ENCODE data around the gene NHLH2.

Gene NHLH2

DNA sequence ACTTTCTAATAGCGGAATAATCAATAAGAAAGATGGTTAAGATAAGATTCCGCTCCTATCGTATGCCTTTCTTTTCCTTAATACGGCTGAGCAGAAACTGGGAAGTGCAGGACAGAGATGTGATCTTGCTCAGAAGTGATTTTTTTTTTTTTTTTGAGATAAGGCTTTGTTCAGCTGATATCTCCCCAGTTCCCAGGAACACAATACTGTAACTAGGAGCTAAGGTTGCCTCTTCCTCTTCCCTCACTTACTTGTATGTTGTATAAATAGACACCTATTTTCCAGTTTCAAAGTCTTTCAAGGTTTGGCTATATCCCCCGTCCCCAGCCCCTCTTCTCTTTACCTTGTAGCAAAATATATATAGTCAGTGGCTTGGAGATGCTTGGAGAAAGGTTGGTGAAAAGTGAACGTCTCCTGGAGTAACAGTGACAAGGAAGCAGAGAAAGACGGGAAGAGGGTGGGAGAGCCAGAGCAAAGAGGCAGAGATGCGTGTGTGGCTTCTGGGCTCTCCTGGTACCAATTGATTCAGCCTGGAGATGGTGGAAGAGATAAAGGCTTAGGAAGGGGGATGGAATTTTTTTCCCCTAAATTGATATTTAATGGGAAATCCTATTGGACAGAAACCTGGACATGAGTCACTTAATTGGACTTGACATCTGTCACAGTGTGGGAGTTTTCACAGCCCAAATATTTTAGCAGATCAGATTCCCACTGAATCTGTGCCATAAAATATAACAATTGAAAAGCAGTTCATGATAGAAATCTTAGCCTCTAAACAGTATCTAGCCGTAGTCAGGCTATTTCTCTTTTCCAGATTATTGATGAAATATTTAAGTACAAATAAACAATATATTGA, at the start of gene NHLH2:
Gene NHLH2 (minus strand): TSS at position 522 of the 856 bp plus-strand sequence. CDS start 2,754 bp downstream, outside the sequence.
- DNase-seq, result no peak

DNA sequence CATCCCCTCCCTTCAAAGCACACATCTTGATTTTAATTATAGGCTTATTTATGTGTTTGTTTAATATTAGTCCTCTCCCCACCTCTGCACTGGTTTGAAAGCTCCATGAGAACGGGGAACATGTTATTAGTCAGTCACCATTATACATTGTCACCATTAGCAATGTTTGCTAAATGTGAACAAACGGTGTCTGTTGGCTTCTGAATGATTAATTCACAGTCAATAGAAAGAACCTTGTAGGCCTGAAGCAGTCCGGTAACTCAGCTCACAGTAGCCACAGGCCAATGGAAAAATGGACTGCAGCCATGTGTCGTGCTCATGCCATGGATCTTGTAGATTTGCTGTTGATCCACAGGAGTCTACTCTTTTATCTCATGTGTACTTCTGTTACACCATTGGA, 49.7 kb upstream of the NHLH2 start:
- no peak for DNase-seq

DNA sequence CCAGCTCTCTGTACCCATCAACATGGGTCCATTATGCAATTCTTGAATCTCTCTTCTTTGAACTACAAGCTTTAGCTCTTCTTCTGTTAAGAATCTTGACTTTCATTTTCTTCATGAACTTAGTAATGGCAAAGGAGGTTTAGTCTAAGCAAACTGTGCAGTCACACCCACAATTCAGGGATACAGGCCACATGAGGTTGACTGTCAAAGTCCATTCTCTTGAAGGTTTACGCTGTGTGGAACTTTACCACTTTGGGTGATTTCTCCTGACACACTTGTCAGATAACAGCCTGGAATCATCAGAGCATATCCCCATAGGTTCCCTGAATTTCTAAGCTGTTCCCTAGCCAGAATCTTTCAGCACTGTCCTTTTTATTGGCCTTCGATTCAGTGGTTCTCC, 48.0 kb upstream of the NHLH2 start:
- DNase-seq, result no peak

DNA sequence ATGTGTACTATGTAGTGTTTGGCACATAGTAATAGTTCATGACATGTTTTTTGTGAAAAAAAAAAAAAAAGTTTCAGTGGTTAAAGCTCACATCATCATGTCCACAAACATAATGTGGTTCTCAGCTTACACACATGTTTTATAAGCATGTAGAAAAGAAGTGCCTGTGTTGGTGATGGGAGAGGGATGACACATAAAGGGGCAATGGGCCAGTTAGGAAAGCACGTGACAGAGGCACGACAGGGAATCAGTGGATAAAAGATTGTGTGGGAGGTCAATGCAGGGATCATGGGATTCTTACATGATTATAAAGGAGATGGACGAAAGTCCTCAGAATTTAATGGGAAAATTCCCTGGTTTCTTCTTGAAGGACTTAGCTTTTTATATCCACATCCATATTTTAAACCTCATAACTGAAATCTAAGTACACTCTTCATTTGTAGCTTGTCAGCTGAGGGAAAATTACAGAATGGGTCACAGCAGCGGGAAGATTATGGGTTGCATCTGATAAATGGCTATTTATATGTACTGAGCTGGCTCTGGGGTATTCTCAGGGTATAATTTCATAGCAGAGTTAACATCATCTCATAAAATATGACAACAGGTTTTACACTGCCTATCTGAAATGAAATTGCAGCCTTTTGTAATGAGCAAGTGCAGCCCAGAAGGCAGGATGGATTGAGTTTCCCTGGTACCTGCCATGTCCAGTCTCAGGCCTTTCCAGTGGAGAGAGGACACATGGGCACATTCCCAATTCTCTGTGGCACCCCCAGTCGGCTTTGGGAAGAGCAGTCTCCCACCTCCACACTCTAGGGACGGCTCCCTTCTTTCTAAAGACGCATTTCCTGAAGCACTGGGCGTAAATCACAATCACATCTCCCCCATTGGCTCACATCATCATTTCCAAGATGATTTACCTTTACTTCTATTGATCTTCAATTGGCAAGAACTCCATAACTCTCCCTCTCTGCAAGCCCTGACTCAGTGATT, 42.3 kb upstream of the NHLH2 start:
- no peak for DNase-seq

DNA sequence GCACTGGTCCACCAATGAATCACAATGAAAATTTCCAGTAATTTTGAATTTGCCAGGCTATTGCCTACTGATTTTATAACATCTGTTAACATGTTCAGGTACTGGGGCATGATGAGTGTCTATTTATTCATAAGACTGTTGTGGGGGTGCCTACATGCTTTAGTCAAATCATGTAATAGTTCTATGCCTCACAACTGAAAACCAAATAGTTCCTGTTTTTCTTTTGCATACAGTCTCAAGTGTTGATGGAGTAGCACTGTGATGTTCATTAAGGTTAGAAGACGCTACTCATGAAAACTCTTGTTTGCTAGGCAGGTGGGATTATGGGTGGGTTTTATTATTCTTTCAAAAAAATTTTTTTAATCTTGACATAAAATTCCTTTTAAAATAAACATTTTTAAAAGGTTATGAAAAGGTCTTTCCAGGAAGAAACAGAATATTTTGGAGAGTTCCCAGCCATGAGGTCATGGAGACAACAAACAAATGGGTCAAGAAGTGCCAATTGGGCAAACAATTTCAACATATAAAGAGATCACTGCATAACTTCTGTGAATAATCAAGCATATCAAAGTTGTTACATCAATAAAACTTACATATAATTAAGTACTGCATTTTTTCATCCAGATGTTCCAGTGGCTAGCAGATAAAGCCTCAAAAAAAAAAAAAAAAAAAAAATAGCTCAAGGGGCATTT, 40.2 kb upstream of the NHLH2 start:
- no peak for DNase-seq

DNA sequence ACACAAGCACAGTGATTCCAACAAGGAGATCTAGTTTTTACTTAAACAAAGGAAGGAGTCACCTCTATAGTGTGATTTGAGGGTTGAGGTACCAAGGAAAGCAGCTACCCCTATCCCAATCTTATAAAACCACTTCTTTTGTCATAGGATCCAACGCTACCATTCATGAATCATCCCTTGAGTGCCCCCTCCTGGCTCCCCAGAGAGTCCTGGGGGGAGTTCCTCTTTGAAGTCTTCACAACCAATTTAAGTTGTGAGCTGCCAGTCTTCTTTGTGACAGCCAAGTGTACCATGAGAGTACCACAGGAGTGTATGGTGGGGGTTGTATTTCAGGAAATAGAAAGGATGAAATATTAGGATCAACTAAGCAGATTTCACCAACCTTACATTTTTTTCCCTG, 39.1 kb upstream of the NHLH2 start:
- DNase-seq, result no peak

DNA sequence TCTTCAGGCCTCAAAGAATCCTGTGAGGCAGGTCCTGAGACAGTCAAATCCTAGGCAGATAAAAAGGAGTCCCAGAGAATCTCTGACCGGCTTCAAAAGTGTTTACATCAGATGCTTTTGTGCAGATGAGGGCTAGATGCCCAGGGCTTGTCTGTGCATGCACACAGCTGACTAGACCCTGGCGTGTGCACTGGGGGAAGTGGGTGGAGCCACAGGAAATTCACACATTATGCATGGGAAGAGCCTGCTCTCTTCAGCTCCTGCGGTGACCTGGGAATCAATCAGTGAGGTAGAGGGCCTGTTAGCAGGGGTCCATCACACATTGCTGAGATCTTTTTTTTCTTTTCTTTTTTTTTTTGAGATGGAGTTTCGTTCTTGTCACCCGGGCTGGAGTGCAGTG, 36.6 kb upstream of the NHLH2 start:
- DNase-seq, result no peak

DNA sequence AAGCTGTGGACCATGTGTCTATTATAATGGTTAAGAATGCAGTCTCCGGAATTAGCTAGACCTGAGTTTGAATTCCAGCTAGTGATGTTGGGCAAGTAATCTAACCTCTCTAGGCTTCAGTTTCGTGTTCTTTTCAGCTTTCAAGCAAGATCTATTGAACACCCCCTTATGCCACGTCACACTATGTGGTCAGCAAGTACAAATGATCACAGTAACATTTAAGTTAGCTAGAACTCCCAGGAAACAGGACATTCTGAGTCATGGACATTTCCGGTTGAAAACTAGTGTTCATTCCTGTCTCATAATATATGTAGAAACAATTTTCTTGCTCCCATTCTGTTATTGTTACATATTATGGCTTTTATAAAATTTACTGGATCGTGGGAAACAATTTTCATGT, 34.0 kb upstream of the NHLH2 start:
- DNase-seq, result no peak

DNA sequence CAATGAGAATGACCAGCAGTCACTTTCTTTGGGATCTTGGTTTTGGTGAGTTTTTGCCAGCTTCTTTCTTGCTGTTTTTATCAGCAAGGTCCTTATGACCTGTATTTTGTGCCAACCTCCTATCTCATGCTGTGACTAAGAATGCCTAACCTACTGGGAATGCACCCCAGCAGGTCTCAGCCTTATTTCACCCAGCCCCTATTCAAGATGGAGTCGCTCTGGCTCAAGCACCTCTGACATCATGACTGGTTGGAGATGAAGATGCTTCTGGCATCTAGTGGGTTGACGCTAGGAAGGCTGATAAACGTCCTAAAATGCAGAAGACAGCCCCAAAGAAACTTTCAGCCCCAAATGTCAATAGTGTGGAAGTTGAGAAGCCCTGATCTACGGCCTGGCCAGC, 33.6 kb upstream of the NHLH2 start:
- no peak for DNase-seq

DNA sequence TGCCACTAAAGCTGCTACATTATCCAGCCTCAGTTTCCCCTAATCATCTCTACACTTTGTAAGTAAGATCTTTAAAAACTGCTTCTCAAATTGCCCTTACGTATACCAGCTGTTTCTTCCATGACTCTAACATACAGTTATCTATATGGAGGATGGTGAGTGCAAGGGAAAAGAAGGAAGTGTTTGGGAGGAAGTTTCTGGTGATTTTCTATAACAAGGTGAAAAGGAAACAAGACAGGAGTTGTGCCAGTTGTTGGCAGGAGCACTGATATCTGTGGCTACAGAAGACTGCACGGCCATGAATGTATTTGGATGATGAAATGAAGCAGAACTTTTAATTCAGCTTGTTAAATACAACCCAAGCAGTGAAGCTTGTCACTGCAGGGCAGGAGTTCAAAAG, 32.3 kb upstream of the NHLH2 start:
- DNase-seq, result no peak

DNA sequence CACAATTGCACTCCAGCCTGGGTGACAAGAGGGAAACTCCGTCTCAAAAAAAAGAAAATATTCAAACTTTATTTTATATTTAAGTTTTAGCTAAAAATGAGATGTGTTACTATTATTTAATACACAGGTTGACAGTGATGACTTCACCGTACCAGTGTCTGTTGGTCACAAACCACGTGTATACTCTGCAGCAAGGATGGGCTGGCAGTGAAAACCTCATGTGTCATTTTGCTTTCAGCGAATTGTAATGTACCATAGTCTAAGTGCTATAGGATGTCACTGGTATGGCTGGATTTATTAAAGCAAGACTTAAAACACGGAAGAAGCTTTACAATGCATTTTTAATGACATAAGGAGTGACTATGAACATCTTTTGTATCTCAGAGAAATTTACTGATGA, 28.1 kb upstream of the NHLH2 start:
- DNase-seq, result no peak

DNA sequence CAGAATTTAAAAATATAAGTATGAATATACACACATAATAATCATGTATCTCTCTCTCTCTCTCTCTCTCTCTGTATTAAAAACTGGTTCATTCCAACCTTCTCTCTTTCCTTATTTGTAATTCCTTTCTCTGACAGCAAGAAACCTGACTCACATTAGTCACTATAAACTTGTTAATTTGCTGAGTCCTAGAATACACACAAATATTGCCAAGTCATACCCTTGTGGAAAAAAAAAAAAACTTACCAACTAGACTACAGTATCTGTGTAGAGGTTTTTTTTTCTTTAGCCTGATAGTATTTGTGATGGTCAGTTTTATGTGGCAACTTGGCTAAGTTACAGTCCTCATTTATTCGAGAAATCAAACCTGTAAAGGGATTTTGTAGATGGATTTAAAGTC, 26.3 kb upstream of the NHLH2 start:
- no peak for DNase-seq

DNA sequence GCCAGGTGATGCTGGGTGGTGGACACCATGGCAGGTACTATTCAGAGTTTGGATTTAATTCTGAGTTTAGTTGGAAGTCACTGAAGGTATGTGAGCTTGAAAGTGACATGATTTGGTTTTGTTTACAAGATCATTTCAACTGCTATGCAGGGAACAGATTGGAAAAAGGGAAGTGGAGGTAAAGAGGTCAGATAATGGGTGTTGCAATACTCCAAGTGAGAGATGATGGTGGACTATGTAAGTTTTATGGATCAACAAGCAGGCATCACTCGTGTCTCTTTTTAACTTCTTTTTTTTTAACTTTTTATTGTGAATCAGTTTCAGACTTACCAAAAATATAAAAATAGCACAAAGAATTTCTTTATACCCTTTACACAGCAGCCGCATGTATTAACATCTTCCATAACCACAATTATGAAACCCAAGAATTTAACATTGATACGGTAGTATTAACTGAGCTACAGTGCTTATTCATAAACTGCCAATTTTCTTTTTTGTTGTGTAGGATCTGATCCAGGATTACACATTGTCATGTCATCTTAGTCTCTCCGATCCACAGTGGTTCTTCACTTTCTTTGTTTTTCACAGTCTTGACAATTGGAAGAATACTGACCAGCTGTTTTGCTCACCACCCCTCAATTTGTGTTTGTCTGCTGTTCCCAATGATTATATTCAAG, 24.9 kb upstream of the NHLH2 start:
- DNase-seq, result no peak

DNA sequence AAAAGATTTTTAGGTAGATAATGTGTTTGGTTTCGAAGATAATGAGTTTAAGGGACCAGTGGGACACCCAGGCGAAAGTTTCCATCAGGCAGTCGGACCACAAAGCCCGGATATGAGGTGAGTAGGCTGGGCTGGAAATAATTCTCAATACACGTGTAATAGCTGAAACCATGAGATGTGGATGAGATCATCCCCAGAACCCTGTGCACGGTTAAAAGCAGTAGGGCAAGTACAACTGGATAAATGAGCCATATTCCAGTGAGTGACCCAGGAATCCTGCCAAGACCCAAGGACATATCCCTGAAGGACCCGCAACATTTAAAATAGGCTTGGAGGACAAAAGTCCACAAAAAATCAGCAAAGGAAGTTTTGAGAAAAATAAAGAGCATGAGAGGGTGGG, 21.5 kb upstream of the NHLH2 start:
- DNase-seq, result no peak

DNA sequence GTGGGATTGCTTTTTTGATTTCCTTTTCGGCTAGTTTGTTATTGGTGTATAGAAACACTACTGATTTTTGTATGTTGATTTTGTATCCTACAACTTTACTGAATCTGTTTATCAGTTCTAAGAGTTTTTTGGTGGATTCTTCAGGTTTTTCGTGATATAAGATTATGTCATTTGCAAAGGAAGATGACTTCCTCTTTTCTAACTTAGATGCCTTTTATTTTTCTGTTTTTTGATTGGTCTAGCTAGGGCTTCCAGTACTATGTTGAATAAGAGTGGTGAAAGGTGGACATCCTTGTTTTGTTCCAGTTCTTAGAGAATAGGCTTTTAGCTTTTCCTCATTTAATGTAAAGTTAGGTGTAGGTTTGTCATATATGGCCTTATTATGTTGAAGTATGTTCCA, 13.1 kb upstream of the NHLH2 start:
- DNase-seq, result no peak

DNA sequence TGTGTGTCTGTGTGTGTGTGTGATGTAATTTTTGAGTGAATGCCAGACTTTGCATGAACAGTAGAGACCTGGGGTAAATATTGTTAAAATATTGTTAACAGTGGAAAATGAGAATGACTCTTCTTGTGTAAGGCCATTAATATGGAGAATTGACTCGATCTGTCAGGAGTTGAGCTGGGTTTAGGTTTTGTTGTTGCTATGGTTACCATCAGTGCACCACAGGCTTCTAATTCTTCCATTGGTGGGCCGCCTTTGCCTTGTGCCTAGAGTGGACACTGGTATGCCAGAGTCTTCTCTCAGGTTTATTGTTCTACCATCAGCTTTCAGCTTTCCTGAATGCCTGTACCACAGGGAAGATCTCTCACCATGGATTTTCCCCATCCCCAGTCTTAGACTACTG, 10.0 kb upstream of the NHLH2 start:
- no peak for DNase-seq

DNA sequence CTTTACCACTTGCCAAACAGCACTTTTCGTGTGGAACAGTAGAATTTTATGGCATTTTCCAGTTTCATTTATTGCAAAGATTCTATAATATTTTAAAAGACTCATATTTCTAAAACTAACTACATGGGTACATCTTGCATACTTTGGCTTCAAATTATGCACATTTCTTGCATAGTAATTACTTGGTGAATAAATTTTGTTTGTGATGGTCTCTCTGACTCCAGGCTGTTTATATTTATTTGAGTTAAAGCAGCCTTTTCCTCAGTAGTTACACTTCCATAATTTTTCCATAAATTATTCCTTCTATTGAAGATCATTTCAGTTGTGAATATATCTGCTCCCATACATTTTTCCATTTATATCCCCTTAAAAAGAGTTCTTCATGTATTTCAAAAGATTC, 6.9 kb upstream of the NHLH2 start:
- DNase-seq, result no peak

DNA sequence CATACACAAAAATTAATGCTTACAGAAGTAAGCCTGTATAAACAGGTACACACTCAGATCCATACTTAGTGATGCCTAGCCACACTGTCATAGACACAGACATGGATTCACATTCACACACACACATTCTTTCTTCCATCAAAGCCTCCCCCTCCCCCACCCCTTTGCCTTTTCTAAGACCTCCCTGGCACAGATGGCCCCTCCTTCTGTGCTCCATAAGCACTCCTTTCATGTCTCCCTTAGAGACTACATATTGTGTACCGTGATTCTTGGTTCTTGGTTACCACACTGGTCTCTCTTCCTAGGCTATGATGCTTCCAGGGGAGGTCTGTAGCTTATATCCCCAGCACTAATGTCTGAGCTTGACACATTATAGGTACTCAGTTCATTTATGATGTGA, 2.0 kb upstream of the NHLH2 start:
- no peak for DNase-seq

DNA sequence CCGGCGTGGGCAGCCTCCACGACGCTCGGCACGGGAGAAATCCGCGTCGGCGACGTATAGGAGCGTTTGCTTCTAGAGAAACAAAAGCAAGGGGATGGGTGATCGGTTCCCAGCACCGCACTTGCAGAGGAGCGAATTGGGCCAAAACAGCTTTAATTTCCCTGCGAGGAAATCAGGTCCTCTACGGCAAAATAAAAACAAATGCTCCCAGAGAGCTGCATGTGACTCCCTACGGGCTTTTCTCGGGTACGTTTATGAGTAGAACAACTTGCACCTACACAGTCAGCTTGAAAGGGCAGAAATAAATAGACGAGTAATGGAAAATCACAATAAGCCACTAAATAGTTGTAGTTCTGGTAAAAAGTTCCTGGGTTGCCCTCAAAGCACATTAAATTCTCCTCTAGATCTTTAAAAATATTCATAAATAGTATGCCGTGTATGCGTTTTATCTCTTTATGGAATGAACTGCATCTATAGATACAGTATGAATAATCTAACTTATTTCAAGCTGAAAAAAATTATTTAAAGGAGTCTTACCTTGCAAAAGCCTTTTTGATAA, 1.2 kb downstream of the NHLH2 start:
- no peak for DNase-seq

DNA sequence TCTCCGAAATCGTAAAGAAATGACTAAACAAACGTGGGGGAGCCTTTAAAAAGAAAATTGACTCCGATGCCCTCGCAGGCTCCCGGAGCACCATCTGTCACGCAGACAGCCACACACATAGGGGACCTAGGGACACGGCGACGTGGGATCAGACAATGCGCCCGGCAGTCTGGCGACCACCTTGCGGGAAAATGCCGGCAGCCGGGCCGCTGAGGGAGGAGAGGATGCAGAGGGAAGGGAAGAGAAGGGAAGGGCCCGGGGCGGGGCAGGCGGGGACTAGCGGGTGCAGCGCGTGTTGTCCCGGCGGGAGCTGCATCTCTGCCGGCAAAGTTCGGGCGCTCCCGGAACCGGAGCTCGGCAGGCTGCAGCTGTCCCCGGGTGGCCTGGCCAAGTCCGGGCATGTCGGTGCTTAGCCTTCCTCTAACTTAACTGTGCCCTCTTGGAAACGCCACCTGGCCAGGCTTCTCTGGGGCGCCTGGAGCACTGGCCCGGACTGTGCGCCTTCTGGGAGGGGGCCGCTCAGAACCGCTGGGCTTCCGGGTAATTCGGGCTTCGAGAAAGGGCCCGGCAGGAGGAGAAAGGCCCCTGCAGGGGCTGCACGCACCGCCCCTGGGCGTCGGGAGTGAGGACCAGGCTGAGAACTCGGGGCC, 1.8 kb downstream of the NHLH2 start:
- DNase-seq, result no peak

DNA sequence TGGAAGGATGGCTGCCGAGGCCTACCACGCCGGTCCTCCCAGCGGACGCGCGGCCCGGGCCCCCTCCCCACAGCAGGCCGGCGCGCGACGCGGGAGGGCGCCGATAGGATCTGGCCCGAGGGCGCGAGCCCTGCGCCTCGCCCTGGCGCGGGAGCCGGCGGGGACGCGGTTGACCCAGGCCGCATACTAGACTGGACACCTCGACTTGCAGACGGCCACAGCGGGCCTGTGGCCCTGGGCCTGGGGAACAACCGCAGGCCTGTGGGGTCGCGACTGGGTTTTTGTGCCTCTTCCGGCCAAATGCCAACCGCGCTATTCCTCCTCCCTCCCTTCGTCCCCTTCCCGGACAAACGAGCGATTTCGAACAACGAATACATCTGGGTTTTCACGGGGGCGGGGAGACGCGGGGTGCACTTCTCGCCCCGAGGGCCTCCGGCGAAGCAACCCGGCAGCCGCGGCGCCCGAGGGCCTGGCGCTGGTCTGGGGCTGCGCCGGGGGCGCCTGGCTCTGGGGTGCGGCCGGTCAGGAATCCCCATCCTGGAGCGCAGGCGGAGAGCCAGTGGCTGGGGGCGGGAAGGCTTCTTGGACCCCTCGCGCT, 2.4 kb downstream of the NHLH2 start:
- no peak for DNase-seq
